ENCODE results near the gene HTR2A. TPM values are rescaled to one million over a fixed set of nuclear protein-coding genes. Genes with fewer than 3 reads are reported as not detected.

HTR2A gene
- total RNA-seq, 1 donor from 2014 or later, result not detected

DNA sequence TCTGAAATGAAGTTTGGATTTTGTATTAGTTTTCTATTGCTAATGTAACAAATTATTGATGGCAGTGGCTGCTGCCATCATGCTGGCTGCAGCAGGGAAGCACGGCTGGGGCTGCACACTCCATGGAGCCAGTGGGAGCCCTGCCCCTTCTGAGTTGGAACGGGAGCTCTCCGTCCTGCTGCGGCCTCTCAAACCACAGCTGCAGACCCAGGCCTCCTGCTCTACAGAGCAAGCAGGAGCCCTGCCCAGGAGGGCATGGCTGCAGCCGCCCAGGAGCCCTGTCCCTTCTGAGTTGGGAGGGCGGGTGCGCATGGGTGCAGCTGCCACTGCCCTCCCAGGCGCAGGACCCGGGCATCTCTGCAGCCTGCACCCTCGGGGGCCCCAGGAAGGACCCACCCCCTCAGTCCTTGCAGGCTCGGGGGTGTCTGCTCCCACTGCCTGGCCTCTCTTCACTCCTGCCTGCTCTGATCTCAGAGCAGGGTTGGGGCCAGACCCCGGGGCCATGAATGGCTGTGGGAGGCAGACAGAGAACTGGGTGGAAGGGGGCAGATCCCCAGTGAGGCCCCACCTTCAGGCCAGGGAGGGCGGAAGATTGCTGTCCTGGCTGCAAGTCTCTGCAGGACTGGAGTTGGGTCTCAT is 78.9 kb downstream of the HTR2A start:
- H3K27me3 ChIP-seq (ENCODE audit: insufficient read depth, low read length), result no peaks in the 10 kb centered on the region
- no peaks in the 10 kb centered on the region for H3K27me3 Mint-ChIP-seq (ENCODE audit: low read depth, unreplicated experiment)
- H3K36me3 Mint-ChIP-seq (ENCODE audit: low read depth, unreplicated experiment), result no peaks in the 10 kb centered on the region

GRCh38 chr13:46817095-46817494 is 79.8 kb downstream of the HTR2A start:
- Mint-ChIP-seq H3K4me3 (ENCODE audit: unreplicated experiment) (no peak overlapping the region), H3K4me1 (ENCODE audit: low read depth, unreplicated experiment) (no peaks in the 10 kb centered on the region), H3K9me3 (ENCODE audit: unreplicated experiment) (peaks cover 12% of the 10 kb centered on the region), H3K36me3 (ENCODE audit: low read depth, unreplicated experiment) (no peaks in the 10 kb centered on the region), H3K27ac (ENCODE audit: unreplicated experiment) (no peak overlapping the region), H3K27me3 (ENCODE audit: low read depth, unreplicated experiment) (no peaks in the 10 kb centered on the region)
- peaks cover 4% of the 10 kb centered on the region for H3K9me3 ChIP-seq (ENCODE audit: insufficient read depth, low read depth, low read length)
- no peaks in the 10 kb centered on the region for H3K79me2 ChIP-seq (ENCODE audit: insufficient read depth, low read length)
- no peak overlapping the region for H3K4me2 ChIP-seq (ENCODE audit: low read length)
- no peak overlapping the region for H3K4me3 ChIP-seq (ENCODE audit: insufficient read depth, low read depth, low read length)
- no peaks in the 10 kb centered on the region for H3K4me1 ChIP-seq (ENCODE audit: insufficient read depth, low read length)
- no peak overlapping the region for H3K27ac ChIP-seq (ENCODE audit: low read depth, low read length)
- DNase-seq (ENCODE audit: low read depth) (no peak), FAIRE-seq (no peak)
- H3K9ac ChIP-seq (ENCODE audit: low read length), result no peak overlapping the region
- H3K27me3 ChIP-seq (ENCODE audit: insufficient read depth, low read length), result no peaks in the 10 kb centered on the region
- TF ChIP-seq EZH2 (IDR thresholded peaks at IDR 0.05; ENCODE audit: insufficient read depth, low read length), result no peak
- no peak for TF ChIP-seq CTCF (IDR thresholded peaks at IDR 0.05; ENCODE audit: insufficient read depth, low read depth, low read length)
- no peaks in the 10 kb centered on the region for H4K20me1 ChIP-seq (ENCODE audit: insufficient read depth, low read length)
- H2AFZ ChIP-seq (ENCODE audit: low read depth, low read length), result peak overlapping the region; percentile 28
- no peaks in the 10 kb centered on the region for H3K36me3 ChIP-seq (ENCODE audit: insufficient read depth, low read length)

More for the DNA sequence above, 78.9 kb downstream of the HTR2A start:
- no peak overlapping the region for H3K27ac Mint-ChIP-seq (ENCODE audit: unreplicated experiment)
- H4K20me1 ChIP-seq (ENCODE audit: insufficient read depth, low read length), result no peaks in the 10 kb centered on the region
- H3K27ac ChIP-seq (ENCODE audit: low read depth, low read length), result no peak overlapping the region
- DNase-seq (ENCODE audit: low read depth), result no peak
- no peak for TF ChIP-seq EZH2 (IDR thresholded peaks at IDR 0.05; ENCODE audit: insufficient read depth, low read length)
- H3K4me1 ChIP-seq (ENCODE audit: insufficient read depth, low read length), result no peaks in the 10 kb centered on the region
- H3K4me1 Mint-ChIP-seq (ENCODE audit: low read depth, unreplicated experiment), result peaks cover 7% of the 10 kb centered on the region
- no peaks in the 10 kb centered on the region for H3K79me2 ChIP-seq (ENCODE audit: insufficient read depth, low read length)
- no peak overlapping the region for H3K4me3 ChIP-seq (ENCODE audit: insufficient read depth, low read depth, low read length)
- H2AFZ ChIP-seq (ENCODE audit: low read depth, low read length), result no peak overlapping the region
- H3K36me3 ChIP-seq (ENCODE audit: insufficient read depth, low read length), result no peaks in the 10 kb centered on the region
- H3K4me2 ChIP-seq (ENCODE audit: low read length), result no peak overlapping the region
- FAIRE-seq, result no peak
- H3K9me3 Mint-ChIP-seq (ENCODE audit: unreplicated experiment), result peaks cover 5% of the 10 kb centered on the region
- peaks cover under 1% of the 10 kb centered on the region for H3K9me3 ChIP-seq (ENCODE audit: insufficient read depth, low read depth, low read length)
- no peak overlapping the region for H3K4me3 Mint-ChIP-seq (ENCODE audit: unreplicated experiment)
- H3K9ac ChIP-seq (ENCODE audit: low read length), result no peak overlapping the region

- no peaks in the 10 kb centered on the region for H4K20me1 ChIP-seq (ENCODE audit: insufficient read depth, low read length)
- no peaks in the 10 kb centered on the region for H3K36me3 ChIP-seq (ENCODE audit: insufficient read depth, low read length)
- no peak for TF ChIP-seq EZH2 (IDR thresholded peaks at IDR 0.05; ENCODE audit: insufficient read depth, low read length)
- TF ChIP-seq CTCF (IDR thresholded peaks at IDR 0.05; ENCODE audit: insufficient read depth, low read depth, low read length), result no peak
- Mint-ChIP-seq H3K4me1 (ENCODE audit: low read depth, unreplicated experiment) (no peaks in the 10 kb centered on the region), H3K36me3 (ENCODE audit: low read depth, unreplicated experiment) (no peaks in the 10 kb centered on the region), H3K27ac (ENCODE audit: unreplicated experiment) (no peak overlapping the region), H3K4me3 (ENCODE audit: unreplicated experiment) (no peak overlapping the region), H3K27me3 (ENCODE audit: low read depth, unreplicated experiment) (no peaks in the 10 kb centered on the region), H3K9me3 (ENCODE audit: unreplicated experiment) (peaks cover 13% of the 10 kb centered on the region)
- H3K9me3 ChIP-seq (ENCODE audit: insufficient read depth, low read depth, low read length), result peaks cover 4% of the 10 kb centered on the region
- no peak overlapping the region for H3K4me3 ChIP-seq (ENCODE audit: insufficient read depth, low read depth, low read length)
- no peak overlapping the region for H3K4me2 ChIP-seq (ENCODE audit: low read length)
- H3K27me3 ChIP-seq (ENCODE audit: insufficient read depth, low read length), result no peaks in the 10 kb centered on the region
- no peak overlapping the region for H2AFZ ChIP-seq (ENCODE audit: low read depth, low read length)
- DNase-seq (ENCODE audit: low read depth) (no peak), FAIRE-seq (no peak)
- H3K79me2 ChIP-seq (ENCODE audit: insufficient read depth, low read length), result no peaks in the 10 kb centered on the region
- no peak overlapping the region for H3K27ac ChIP-seq (ENCODE audit: low read depth, low read length)
- H3K9ac ChIP-seq (ENCODE audit: low read length), result no peak overlapping the region
- no peaks in the 10 kb centered on the region for H3K4me1 ChIP-seq (ENCODE audit: insufficient read depth, low read length)
Observed at GRCh38 chr13:46816371-46816770, 80.5 kb downstream of the HTR2A start.
